Activated naive CD4-positive, alpha-beta T cell treated with anti-CD3 and anti-CD28 coated beads, Interleukin-2, amount 10 ng/mL, durations not matched to agents 7 days and 5 days (primary cell): ENCODE results near the gene CEP95.

Experiments
- CTCF ChIA-PET: fragments of 350-600 bp; sonication (Branson Sonifier 250); formaldehyde crosslinking; loops from one replicate; lab custom pipeline; 2021; ENCODE audit warnings: antibody characterized with exemption; lab: Charles Lee
- DNase-seq: peaks from one replicate; pipeline ENCODE4 v3.0.0-alpha.2; 2020
- H3K27ac Mint-ChIP-seq: one replicate; pipeline ENCODE4 v1.8.0; 2021; ENCODE audit warnings: mild to moderate bottlenecking, moderate library complexity, mixed read lengths
- H3K27me3 Mint-ChIP-seq: one replicate; pipeline ENCODE4 v1.8.0; 2021; ENCODE audit warnings: mild to moderate bottlenecking, mixed read lengths
- H3K36me3 Mint-ChIP-seq: one replicate; pipeline ENCODE4 v1.8.0; 2021; ENCODE audit warnings: mixed read lengths
- H3K4me1 Mint-ChIP-seq: one replicate; pipeline ENCODE4 v1.8.0; 2021; ENCODE audit warnings: mixed read lengths
- H3K4me3 Mint-ChIP-seq: one replicate; pipeline ENCODE4 v1.8.0; 2021; ENCODE audit warnings: mild to moderate bottlenecking, moderate library complexity, mixed read lengths
- H3K9me3 Mint-ChIP-seq: one replicate; pipeline ENCODE4 v1.8.0; 2021; ENCODE audit warnings: mixed read lengths

The CEP95 gene

GRCh38 chr17:64499805-64500486 lies 6.8 kb upstream of the CEP95 start:
- Mint-ChIP-seq H3K9me3 (no peaks in the 10 kb centered on the region), H3K4me1 (peaks cover 92% of the 10 kb centered on the region), H3K27ac (no peak overlapping the region), H3K27me3 (no peaks in the 10 kb centered on the region), H3K36me3 (peaks cover 73% of the 10 kb centered on the region), H3K4me3 (no peak overlapping the region)
- CTCF ChIA-PET = interaction anchor here (1.2 kb wide), 1 partner anchor 80 kb away, joined by 5 read pairs; no protein-coding TSS in a partner anchor
- DNase-seq = no peak

GRCh38 chr17:64500487-64500859 lies 6.3 kb upstream of the CEP95 start:
- peaks cover 89% of the 10 kb centered on the region for H3K4me1 Mint-ChIP-seq
- no peak overlapping the region for H3K4me3 Mint-ChIP-seq
- CTCF ChIA-PET = no interaction called here
- H3K27me3 Mint-ChIP-seq = no peaks in the 10 kb centered on the region
- H3K9me3 Mint-ChIP-seq = no peaks in the 10 kb centered on the region
- peaks cover 77% of the 10 kb centered on the region for H3K36me3 Mint-ChIP-seq
- no peak for DNase-seq
- H3K27ac Mint-ChIP-seq = no peak overlapping the region

- H3K4me3 Mint-ChIP-seq = no peak overlapping the region
- H3K27ac Mint-ChIP-seq = no peak overlapping the region
- peaks cover 1% of the 10 kb centered on the region for H3K27me3 Mint-ChIP-seq
- H3K36me3 Mint-ChIP-seq = peaks cover 80% of the 10 kb centered on the region
- H3K9me3 Mint-ChIP-seq = no peaks in the 10 kb centered on the region
- CTCF ChIA-PET = interaction anchor here (0.6 to 1.4 kb wide), 3 partner anchors 10 to 102 kb away, joined by 3 to 5 read pairs (median 3); no protein-coding TSS in a partner anchor
- no peak for DNase-seq
- peaks cover 82% of the 10 kb centered on the region for H3K4me1 Mint-ChIP-seq
Measured at GRCh38 chr17:64500862-64501765, 5.7 kb upstream of the CEP95 start.

- Mint-ChIP-seq H3K9me3 (no peaks in the 10 kb centered on the region), H3K4me1 (peaks cover 76% of the 10 kb centered on the region), H3K27ac (peak overlapping the region; percentile 2), H3K4me3 (no peak overlapping the region), H3K36me3 (peaks cover 80% of the 10 kb centered on the region), H3K27me3 (peaks cover 9% of the 10 kb centered on the region)
- CTCF ChIA-PET = interaction anchor here (0.6 to 1.4 kb wide), 3 partner anchors 11 to 103 kb away, joined by 3 to 5 read pairs (median 3); no protein-coding TSS in a partner anchor
- DNase-seq = no peak
Measured at GRCh38 chr17:64502021-64502420, 4.8 kb upstream of the CEP95 start.

GRCh38 chr17:64502809-64503208 lies 4.0 kb upstream of the CEP95 start:
- CTCF ChIA-PET = no interaction called here
- Mint-ChIP-seq H3K27me3 (peaks cover 9% of the 10 kb centered on the region), H3K4me1 (peaks cover 73% of the 10 kb centered on the region), H3K27ac (no peak overlapping the region), H3K36me3 (peaks cover 81% of the 10 kb centered on the region), H3K9me3 (no peaks in the 10 kb centered on the region), H3K4me3 (no peak overlapping the region)
- no peak for DNase-seq

GRCh38 chr17:64503341-64503740 lies 3.4 kb upstream of the CEP95 start:
- Mint-ChIP-seq H3K27ac (no peak overlapping the region), H3K36me3 (peaks cover 77% of the 10 kb centered on the region), H3K9me3 (no peaks in the 10 kb centered on the region), H3K4me1 (peaks cover 72% of the 10 kb centered on the region), H3K27me3 (peaks cover 9% of the 10 kb centered on the region), H3K4me3 (peak overlapping the region; percentile 34)
- DNase-seq = no peak
- CTCF ChIA-PET = interaction anchor here (3.0 kb wide), 1 partner anchor 146 kb away, joined by 6 read pairs; no protein-coding TSS in a partner anchor

- CTCF ChIA-PET = interaction anchor here (2.1 to 4.6 kb wide), 4 partner anchors 8 to 145 kb away, joined by 6 to 27 read pairs (median 15); partner anchors contain the start of gene POLG2
- DNase-seq = no peak
- Mint-ChIP-seq H3K27ac (peak overlapping the region; percentile 100), H3K9me3 (no peaks in the 10 kb centered on the region), H3K4me1 (peaks cover 71% of the 10 kb centered on the region), H3K27me3 (peaks cover 9% of the 10 kb centered on the region), H3K36me3 (peaks cover 77% of the 10 kb centered on the region), H3K4me3 (peak overlapping the region; percentile 95)
Measured at GRCh38 chr17:64503821-64504768, 2.7 kb upstream of the CEP95 start.

- Mint-ChIP-seq H3K9me3 (no peaks in the 10 kb centered on the region), H3K27me3 (peaks cover 9% of the 10 kb centered on the region), H3K4me3 (peak overlapping the region; percentile 95), H3K36me3 (peaks cover 72% of the 10 kb centered on the region), H3K4me1 (peaks cover 70% of the 10 kb centered on the region), H3K27ac (peak overlapping the region; percentile 100)
- no peak for DNase-seq
- CTCF ChIA-PET = interaction anchor here (2.1 to 4.6 kb wide), 4 partner anchors 9 to 144 kb away, joined by 6 to 27 read pairs (median 15); partner anchors contain the start of gene POLG2
Measured at GRCh38 chr17:64504769-64505339, 1.9 kb upstream of the CEP95 start.

- CTCF ChIA-PET = interaction anchor here (2.1 to 4.6 kb wide), 4 partner anchors 9 to 144 kb away, joined by 6 to 27 read pairs (median 15); partner anchors contain the start of gene POLG2
- H3K36me3 Mint-ChIP-seq = peaks cover 70% of the 10 kb centered on the region
- H3K9me3 Mint-ChIP-seq = no peaks in the 10 kb centered on the region
- peak overlapping the region; percentile 95 for H3K4me3 Mint-ChIP-seq
- H3K27me3 Mint-ChIP-seq = peaks cover 9% of the 10 kb centered on the region
- peaks cover 66% of the 10 kb centered on the region for H3K4me1 Mint-ChIP-seq
- H3K27ac Mint-ChIP-seq = peak overlapping the region; percentile 100
- peak; percentile 93 for DNase-seq
Measured at GRCh38 chr17:64505340-64506200, 1.2 kb upstream of the CEP95 start.

DNA sequence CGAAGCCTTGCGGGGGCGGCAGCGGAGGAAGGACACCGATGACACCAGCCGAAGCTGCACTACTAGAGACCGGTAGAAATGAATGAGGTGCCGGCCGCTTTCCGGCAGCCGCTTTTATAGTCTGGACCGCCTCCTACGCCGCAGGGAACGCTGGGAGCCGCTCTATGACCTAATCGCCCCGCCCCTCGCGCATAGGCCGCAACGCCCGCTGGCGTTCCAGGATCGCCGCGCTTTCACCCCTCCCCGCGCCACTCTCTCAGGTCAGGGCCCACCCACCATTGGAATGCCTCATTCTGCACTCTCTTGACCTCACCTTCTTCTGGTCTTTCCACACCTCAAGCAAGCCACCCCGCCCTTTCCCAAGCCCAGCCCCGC lies 589 bp upstream of the CEP95 start, which contains the start of gene DDX5:
Gene DDX5 (minus strand): TSS at position 89 of the 375 bp plus-strand sequence. CDS start 170 bp downstream, outside the sequence.
- peak within 1 kb of the TSS; percentile 100 for H3K27ac Mint-ChIP-seq
- peaks cover 68% of the 10 kb centered on the region for H3K36me3 Mint-ChIP-seq
- CTCF ChIA-PET = interaction anchor here (0.6 to 4.6 kb wide), 8 partner anchors 10 to 143 kb away, joined by 3 to 27 read pairs (median 5); partner anchors contain the start of gene POLG2
- no peaks in the 10 kb centered on the region for H3K9me3 Mint-ChIP-seq
- H3K4me1 Mint-ChIP-seq = peaks cover 64% of the 10 kb centered on the region
- peaks cover 9% of the 10 kb centered on the region for H3K27me3 Mint-ChIP-seq
- H3K4me3 Mint-ChIP-seq = peak within 1 kb of the TSS; percentile 95
- peak; percentile 99 for DNase-seq

DNA sequence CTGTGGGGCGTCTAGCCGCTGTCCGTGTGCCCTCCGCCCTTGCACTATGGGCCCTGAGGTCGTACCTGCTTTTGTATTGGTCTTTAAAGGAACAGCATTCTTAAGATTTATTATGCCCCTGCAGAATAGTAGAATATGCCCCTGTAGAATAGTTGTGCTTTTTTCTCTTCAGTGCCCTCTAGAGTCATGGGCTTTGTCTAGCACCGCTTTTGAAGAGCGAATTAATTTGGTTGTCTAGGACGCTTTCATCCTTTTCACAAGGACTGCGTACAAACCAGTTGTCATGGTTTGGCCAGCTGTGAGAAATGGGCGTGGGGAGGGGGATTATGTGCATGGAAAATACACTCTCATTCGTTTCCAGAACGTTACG lies 621 bp downstream of the CEP95 start:
- Mint-ChIP-seq H3K27me3 (peaks cover 9% of the 10 kb centered on the region), H3K4me3 (peak overlapping the region; percentile 95), H3K27ac (peak overlapping the region; percentile 100), H3K4me1 (peaks cover 60% of the 10 kb centered on the region), H3K9me3 (no peaks in the 10 kb centered on the region), H3K36me3 (peaks cover 65% of the 10 kb centered on the region)
- CTCF ChIA-PET = interaction anchor here (0.8 to 4.6 kb wide), 4 partner anchors 11 to 142 kb away, joined by 4 to 27 read pairs (median 14); partner anchors contain the start of gene POLG2
- peak; percentile 59 for DNase-seq

- CTCF ChIA-PET = interaction anchor here (2.5 kb wide), 1 partner anchor 89 kb away, joined by 10 read pairs; no protein-coding TSS in a partner anchor
- peaks cover 48% of the 10 kb centered on the region for H3K4me1 Mint-ChIP-seq
Measured at GRCh38 chr17:64508683-64509082, 1.9 kb downstream of the CEP95 start.

More at GRCh38 chr17:64508683-64509082, 1.9 kb downstream of the CEP95 start:
- Mint-ChIP-seq H3K9me3 (no peaks in the 10 kb centered on the region), H3K27me3 (peaks cover 9% of the 10 kb centered on the region), H3K27ac (no peak overlapping the region), H3K4me3 (peak overlapping the region; percentile 95), H3K36me3 (peaks cover 60% of the 10 kb centered on the region)
- DNase-seq = no peak
